HepG2 (cell line): ENCODE measurements around the gene KRTAP10-11. TPM values are rescaled to one million over a fixed set of nuclear protein-coding genes. Genes with fewer than 3 reads are reported as not detected.

ENCODE experiments used
- ATAC-seq: fragments of 200-7000 bp; cut with Tn5 transposase; 3 replicates; pipeline ENCODE4 v1.9.1; 2020; ENCODE audit warnings: mild to moderate bottlenecking, moderate library complexity
- BruUV-seq: library from RNA; stranded (reverse); fragments of 400-500 nt; replicated peaks from 2 replicates; lab custom pipeline; 2021; lab: Mats Ljungman, UMichigan
- CTCF ChIA-PET: fragments of 300-600 bp; formaldehyde crosslinking; extraction: SDS; loops from one replicate; lab custom pipeline; 2021; ENCODE audit warnings: low total read pairs, inconsistent platforms, low intra/inter-chr PET ratio; lab: Yijun Ruan, JAX
- POLR2A ChIA-PET: fragments of 350-600 bp; sonication (Branson Sonifier 250); formaldehyde crosslinking; loops from one replicate; lab custom pipeline; 2020; ENCODE audit warnings: antibody characterized with exemption, inconsistent platforms; lab: Yijun Ruan, JAX
- DNase-seq: peaks from one replicate; pipeline ENCODE4 v3.0.0-alpha.2; 2015; ENCODE audit warnings: low spot score
- FAIRE-seq: peaks from 3 replicates; lab custom pipeline; 2011; peaks lifted over from hg19 to GRCh38; lab: Jason Lieb, UNC
- H2AFZ ChIP-seq: one replicate; pipeline ENCODE4 v1.6.1; 2011; ENCODE audit warnings: low read length, inconsistent platforms
- H3K27ac ChIP-seq: fragments of 300-600 bp; 3 replicates; pipeline ENCODE4 v1.8.0; 2011; ENCODE audit warnings: mixed run types, mild to moderate bottlenecking, mixed read lengths, low read length, inconsistent platforms; ENCODE audit not compliant: insufficient read depth; ENCODE audit errors: extremely low read length
- H3K27me3 ChIP-seq, 2 experiments: fragments of 200-600 bp in 1 of 2; 2 replicates in 1 of 2; 3 replicates in 1 of 2; pipeline versions ENCODE4 v1.6.0 to v1.8.0; 2011; ENCODE audit warnings: low read length in 2 of 2, mild to moderate bottlenecking in 2 of 2, moderate library complexity in 2 of 2, inconsistent platforms in 1 of 2; ENCODE audit not compliant: insufficient read depth in 2 of 2, control insufficient read depth in 1 of 2
- H3K36me3 ChIP-seq, 2 experiments: fragments of 200-600 bp in 1 of 2; replicated peaks in 1 of 2; 2 replicates in 1 of 2; 3 replicates in 1 of 2; pipeline versions ENCODE4 v1.5.1 to v1.8.0; 2011; ENCODE audit warnings: low read length in 2 of 2, inconsistent platforms in 1 of 2; ENCODE audit not compliant: insufficient read depth in 2 of 2, control insufficient read depth in 1 of 2
- H3K4me1 ChIP-seq: 2 replicates; pipeline ENCODE4 v1.5.1; 2012; ENCODE audit warnings: low read length, inconsistent platforms; ENCODE audit not compliant: insufficient read depth
- H3K4me2 ChIP-seq: 2 replicates; pipeline ENCODE4 v1.6.0; 2011; ENCODE audit warnings: low read depth, low read length, inconsistent platforms
- H3K4me3 ChIP-seq, 3 experiments: fragments of 200-600 bp in 1 of 3; sonication (generic), shearing (Covaris generic) in 1 of 3; replicated peaks in 1 of 3; 2 replicates each; pipeline ENCODE4 v1.5.1; 2011 to 2016; ENCODE audit warnings: low read length in 3 of 3, inconsistent platforms in 2 of 3, low read depth in 2 of 3, mild to moderate bottlenecking in 2 of 3, control low read depth in 1 of 3, mixed read lengths in 1 of 3; ENCODE audit not compliant: insufficient read depth in 1 of 3
- H3K79me2 ChIP-seq: one replicate; pipeline ENCODE4 v1.6.1; 2011; ENCODE audit warnings: low read length, inconsistent platforms; ENCODE audit not compliant: insufficient read depth
- H3K9ac ChIP-seq: 2 replicates; pipeline ENCODE4 v1.6.0; 2011; ENCODE audit warnings: mild to moderate bottlenecking, low read depth, low read length, inconsistent platforms; ENCODE audit not compliant: insufficient read depth
- H3K9me3 ChIP-seq: 2 replicates; pipeline ENCODE4 v1.5.1; 2012; ENCODE audit warnings: mild to moderate bottlenecking, low read length
- H4K20me1 ChIP-seq: 2 replicates; pipeline ENCODE4 v1.6.0; 2011; ENCODE audit warnings: inconsistent platforms, mild to moderate bottlenecking, low read length, moderate library complexity; ENCODE audit not compliant: insufficient read depth
- CENPT ChIP-seq: sonication (generic); formaldehyde crosslinking; IDR thresholded peaks from 2 replicates; pipeline ENCODE4 v1.8.0; 2022; ENCODE audit warnings: low read depth, mild to moderate bottlenecking, moderate library complexity, missing genetic modification reagents
- ZNF484 ChIP-seq: sonication (generic); formaldehyde crosslinking; IDR thresholded peaks from 2 replicates; pipeline ENCODE4 v1.5.1; 2020; ENCODE audit warnings: mild to moderate bottlenecking, low read depth, missing genetic modification reagents, borderline replicate concordance
- ZNF546 ChIP-seq: sonication (generic); formaldehyde crosslinking; conservative IDR thresholded peaks from 2 replicates; pipeline ENCODE4 v1.8.1; 2023; ENCODE audit warnings: mild to moderate bottlenecking, missing genetic modification reagents
- WGBS: methylation state at CpG from one replicate; pipeline ENCODE4 v1.1.6; 2017; ENCODE audit warnings: low lambda C conversion rate; 5-methylcytosine and 5-hydroxymethylcytosine counted together
- in situ Hi-C: cut with HindIII; loops from 2 replicates; pipeline ENCODE4 v1.10.0; 2017; ENCODE audit warnings: low pct_unique_long_range_greater_than_20kb; ENCODE audit not compliant: extremely low pct_ligation_motif_present
- intact Hi-C: fragments of 100-400 bp; cut with micrococcal nuclease; formaldehyde crosslinking; loops from one replicate; pipeline ENCODE4 v1.10.0; 2022; ENCODE audit not compliant: unreplicated experiment
- polyA plus RNA-seq, 8 experiments: library from polyadenylated mRNA; depleted of rRNA in 3 of 8; stranded (reverse) in 7 of 8; unstranded in 1 of 8; fragments of >200 nt; fragmentation: Illumina TruSeq in 4 of 8; extraction: Trizol in 4 of 8; gene quantifications; 2 replicates each; pipeline versions ENCODE4 v1.2.1 to v1.2.3, GENCODE V29; 2011 to 2016; ENCODE audit warnings: low read depth in 4 of 8, missing spikeins in 1 of 8, mixed read lengths in 1 of 8; ENCODE audit not compliant: insufficient read depth in 1 of 8
- total RNA-seq, 5 experiments: library from RNA; depleted of rRNA; stranded (reverse); fragments of >200 nt; fragmentation: Illumina TruSeq; extraction: Trizol; gene quantifications; 2 replicates each; pipeline ENCODE4 v1.2.3, GENCODE V29; 2016; ENCODE audit warnings: low read depth in 1 of 5
- TF ChIP-seq, protein P1 (sequence below): sonication (generic); formaldehyde crosslinking; IDR thresholded peaks from 2 replicates; pipeline ENCODE4 v1.4.0; 2020; ENCODE audit warnings: missing genetic modification reagents
- TF ChIP-seq, protein P2 (sequence below): sonication (generic); formaldehyde crosslinking; IDR thresholded peaks from 2 replicates; pipeline ENCODE4 v1.8.1; 2022; ENCODE audit warnings: mild to moderate bottlenecking, missing genetic modification reagents

KRTAP10-11 gene
- total and polyA plus RNA-seq, 2 of the 13 experiments (the other 11 are each of a cell fraction or from before 2014, with no cell fraction given) = not detected

DNA sequence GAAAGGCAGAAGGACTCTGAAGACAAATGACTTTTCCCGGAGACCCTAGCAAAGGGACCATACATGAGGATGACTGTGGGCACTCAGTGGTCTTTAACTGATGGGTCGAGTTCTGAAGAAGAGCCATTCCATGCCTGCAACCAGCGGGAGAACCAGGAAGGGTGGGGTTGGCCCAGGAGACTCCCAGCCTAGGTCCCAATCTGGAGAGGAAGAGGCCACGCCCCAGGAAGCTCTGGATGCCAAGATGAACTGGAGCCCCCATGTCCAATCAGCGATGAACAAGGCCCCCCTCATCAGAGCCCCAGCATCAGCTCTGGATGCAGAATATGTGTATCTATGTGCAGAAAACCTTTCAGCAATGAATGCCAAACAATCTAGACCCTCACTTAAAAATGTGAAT lies 5.5 kb upstream of the KRTAP10-11 start:
- CTCF ChIA-PET = no interaction called here
- no peak for TF ChIP-seq ZNF546 (CRISPR knock-in tag)
- no peak for TF ChIP-seq ZNF484 (CRISPR knock-in tag)
- TF ChIP-seq CENPT (CRISPR knock-in tag) = no peak
- TF ChIP-seq, protein P1, sequence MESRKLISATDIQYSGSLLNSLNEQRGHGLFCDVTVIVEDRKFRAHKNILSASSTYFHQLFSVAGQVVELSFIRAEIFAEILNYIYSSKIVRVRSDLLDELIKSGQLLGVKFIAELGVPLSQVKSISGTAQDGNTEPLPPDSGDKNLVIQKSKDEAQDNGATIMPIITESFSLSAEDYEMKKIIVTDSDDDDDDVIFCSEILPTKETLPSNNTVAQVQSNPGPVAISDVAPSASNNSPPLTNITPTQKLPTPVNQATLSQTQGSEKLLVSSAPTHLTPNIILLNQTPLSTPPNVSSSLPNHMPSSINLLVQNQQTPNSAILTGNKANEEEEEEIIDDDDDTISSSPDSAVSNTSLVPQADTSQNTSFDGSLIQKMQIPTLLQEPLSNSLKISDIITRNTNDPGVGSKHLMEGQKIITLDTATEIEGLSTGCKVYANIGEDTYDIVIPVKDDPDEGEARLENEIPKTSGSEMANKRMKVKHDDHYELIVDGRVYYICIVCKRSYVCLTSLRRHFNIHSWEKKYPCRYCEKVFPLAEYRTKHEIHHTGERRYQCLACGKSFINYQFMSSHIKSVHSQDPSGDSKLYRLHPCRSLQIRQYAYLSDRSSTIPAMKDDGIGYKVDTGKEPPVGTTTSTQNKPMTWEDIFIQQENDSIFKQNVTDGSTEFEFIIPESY (CRISPR knock-in tag) = no peak
- TF ChIP-seq, protein P2, sequence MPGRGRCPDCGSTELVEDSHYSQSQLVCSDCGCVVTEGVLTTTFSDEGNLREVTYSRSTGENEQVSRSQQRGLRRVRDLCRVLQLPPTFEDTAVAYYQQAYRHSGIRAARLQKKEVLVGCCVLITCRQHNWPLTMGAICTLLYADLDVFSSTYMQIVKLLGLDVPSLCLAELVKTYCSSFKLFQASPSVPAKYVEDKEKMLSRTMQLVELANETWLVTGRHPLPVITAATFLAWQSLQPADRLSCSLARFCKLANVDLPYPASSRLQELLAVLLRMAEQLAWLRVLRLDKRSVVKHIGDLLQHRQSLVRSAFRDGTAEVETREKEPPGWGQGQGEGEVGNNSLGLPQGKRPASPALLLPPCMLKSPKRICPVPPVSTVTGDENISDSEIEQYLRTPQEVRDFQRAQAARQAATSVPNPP = no peak
- no peak for FAIRE-seq

More for the DNA sequence above, 5.5 kb upstream of the KRTAP10-11 start:
- H3K4me2 ChIP-seq = no peak overlapping the region
- POLR2A ChIA-PET = no interaction called here
- whole genome bisulfite sequencing = 20% methylated on average over 2 of the region's 5 CpGs
- no peak overlapping the region for H3K4me3 ChIP-seq
- no TSS peak for BruUV-seq
- intact Hi-C loops = no loop called here
- in situ Hi-C loops = no loop called here
- no peak overlapping the region for H3K27ac ChIP-seq
- peaks cover 1 to 6% of the 10 kb centered on the region in 2 experiments; a peak in 2 of 5 replicates for H3K27me3 ChIP-seq
- H2AFZ ChIP-seq = no peak overlapping the region
- no peaks in the 10 kb centered on the region for H3K36me3 ChIP-seq
- no peak overlapping the region for H3K9ac ChIP-seq
- peaks cover 22% of the 10 kb centered on the region for H3K9me3 ChIP-seq
- ATAC-seq = no peak
- no peaks in the 10 kb centered on the region for H3K79me2 ChIP-seq
- H3K4me1 ChIP-seq = no peaks in the 10 kb centered on the region
- no peak for DNase-seq
- no peaks in the 10 kb centered on the region for H4K20me1 ChIP-seq
